SK-N-SH (cell line): ENCODE data around the gene B3GALNT2.

Experiments
- FOXM1 ChIP-seq: IDR thresholded peaks from 2 replicates; pipeline ENCODE4 v1.4.0; 2012; ENCODE audit warnings: low read depth, mild to moderate bottlenecking
- SMC3 ChIP-seq: IDR thresholded peaks from 2 replicates; pipeline ENCODE4 v1.6.1; 2012; ENCODE audit warnings: low read depth, low read length, improper control_type of control experiment
- TCF12 ChIP-seq: IDR thresholded peaks from 2 replicates; pipeline ENCODE4 v1.4.0; 2012
- TF ChIP-seq, protein P1 (sequence below): IDR thresholded peaks from 2 replicates; pipeline ENCODE4 v1.4.0; 2012; ENCODE audit warnings: low read depth, borderline replicate concordance
- TF ChIP-seq, protein P2 (sequence below): fragments of 200-600 bp; sonication (generic); IDR thresholded peaks from 2 replicates; pipeline ENCODE4 v1.6.1; 2017; ENCODE audit warnings: antibody characterized with exemption, mild to moderate bottlenecking, moderate library complexity

- TF ChIP-seq TCF12 (no peak), SMC3 (no peak), FOXM1 (no peak)
- TF ChIP-seq, protein P1, sequence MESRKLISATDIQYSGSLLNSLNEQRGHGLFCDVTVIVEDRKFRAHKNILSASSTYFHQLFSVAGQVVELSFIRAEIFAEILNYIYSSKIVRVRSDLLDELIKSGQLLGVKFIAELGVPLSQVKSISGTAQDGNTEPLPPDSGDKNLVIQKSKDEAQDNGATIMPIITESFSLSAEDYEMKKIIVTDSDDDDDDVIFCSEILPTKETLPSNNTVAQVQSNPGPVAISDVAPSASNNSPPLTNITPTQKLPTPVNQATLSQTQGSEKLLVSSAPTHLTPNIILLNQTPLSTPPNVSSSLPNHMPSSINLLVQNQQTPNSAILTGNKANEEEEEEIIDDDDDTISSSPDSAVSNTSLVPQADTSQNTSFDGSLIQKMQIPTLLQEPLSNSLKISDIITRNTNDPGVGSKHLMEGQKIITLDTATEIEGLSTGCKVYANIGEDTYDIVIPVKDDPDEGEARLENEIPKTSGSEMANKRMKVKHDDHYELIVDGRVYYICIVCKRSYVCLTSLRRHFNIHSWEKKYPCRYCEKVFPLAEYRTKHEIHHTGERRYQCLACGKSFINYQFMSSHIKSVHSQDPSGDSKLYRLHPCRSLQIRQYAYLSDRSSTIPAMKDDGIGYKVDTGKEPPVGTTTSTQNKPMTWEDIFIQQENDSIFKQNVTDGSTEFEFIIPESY, result no peak
- TF ChIP-seq, protein P2, sequence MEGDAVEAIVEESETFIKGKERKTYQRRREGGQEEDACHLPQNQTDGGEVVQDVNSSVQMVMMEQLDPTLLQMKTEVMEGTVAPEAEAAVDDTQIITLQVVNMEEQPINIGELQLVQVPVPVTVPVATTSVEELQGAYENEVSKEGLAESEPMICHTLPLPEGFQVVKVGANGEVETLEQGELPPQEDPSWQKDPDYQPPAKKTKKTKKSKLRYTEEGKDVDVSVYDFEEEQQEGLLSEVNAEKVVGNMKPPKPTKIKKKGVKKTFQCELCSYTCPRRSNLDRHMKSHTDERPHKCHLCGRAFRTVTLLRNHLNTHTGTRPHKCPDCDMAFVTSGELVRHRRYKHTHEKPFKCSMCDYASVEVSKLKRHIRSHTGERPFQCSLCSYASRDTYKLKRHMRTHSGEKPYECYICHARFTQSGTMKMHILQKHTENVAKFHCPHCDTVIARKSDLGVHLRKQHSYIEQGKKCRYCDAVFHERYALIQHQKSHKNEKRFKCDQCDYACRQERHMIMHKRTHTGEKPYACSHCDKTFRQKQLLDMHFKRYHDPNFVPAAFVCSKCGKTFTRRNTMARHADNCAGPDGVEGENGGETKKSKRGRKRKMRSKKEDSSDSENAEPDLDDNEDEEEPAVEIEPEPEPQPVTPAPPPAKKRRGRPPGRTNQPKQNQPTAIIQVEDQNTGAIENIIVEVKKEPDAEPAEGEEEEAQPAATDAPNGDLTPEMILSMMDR, result no peak
Observed at GRCh38 chr1:235424092-235424491, 80.2 kb downstream of the B3GALNT2 start.
